Neuronal stem cell (in vitro differentiated cells): Measurements from ENCODE around the gene KLHL22.
"Not testable (repeated sequence)": the region's sequence is repeated elsewhere in the genome, so short reads cannot be mapped to it uniquely, and the experiment has no call there.

Experiments used
- DNase-seq: peaks from one replicate; pipeline ENCODE4 v3.0.0-alpha.2; 2013; ENCODE audit warnings: low spot score
- H2AFZ ChIP-seq: one replicate; pipeline ENCODE4 v1.6.1; 2013; ENCODE audit warnings: mild to moderate bottlenecking, low read length, inconsistent platforms
- H2AK5ac ChIP-seq: 2 replicates; pipeline ENCODE4 v1.6.1; 2013; ENCODE audit warnings: low read depth, mild to moderate bottlenecking, inconsistent platforms, low read length, moderate library complexity, mixed read lengths
- H2BK120ac ChIP-seq: 2 replicates; pipeline ENCODE4 v1.6.1; 2013; ENCODE audit warnings: low read depth, mild to moderate bottlenecking, inconsistent platforms, low read length, moderate library complexity, mixed read lengths
- H2BK12ac ChIP-seq: one replicate; pipeline ENCODE4 v1.6.1; 2013; ENCODE audit warnings: low read length, inconsistent platforms
- H2BK15ac ChIP-seq: 2 replicates; pipeline ENCODE4 v1.6.1; 2013; ENCODE audit warnings: mild to moderate bottlenecking, low read length, inconsistent platforms, mixed read lengths
- H2BK5ac ChIP-seq: one replicate; pipeline ENCODE4 v1.6.1; 2013; ENCODE audit warnings: inconsistent platforms, mild to moderate bottlenecking, low read length, moderate library complexity
- H3K14ac ChIP-seq: one replicate; pipeline ENCODE4 v1.6.1; 2013; ENCODE audit warnings: low read length, inconsistent platforms
- H3K18ac ChIP-seq: 2 replicates; pipeline ENCODE4 v1.6.1; 2013; ENCODE audit warnings: low read length, inconsistent platforms
- H3K23ac ChIP-seq: 2 replicates; pipeline ENCODE4 v1.6.1; 2013; ENCODE audit warnings: low read depth, mild to moderate bottlenecking, mixed read lengths, low read length, inconsistent platforms; ENCODE audit not compliant: poor library complexity
- H3K27ac ChIP-seq: replicated peaks from 3 replicates; pipeline ENCODE4 v1.5.1; 2013; ENCODE audit warnings: low read length, inconsistent platforms
- H3K27me3 ChIP-seq, 3 experiments: 2 replicates each; pipeline ENCODE4 v1.6.1; 2013; ENCODE audit warnings: low read length in 3 of 3, mild to moderate bottlenecking in 2 of 3, inconsistent platforms in 1 of 3, low read depth in 1 of 3, mixed read lengths in 1 of 3, moderate library complexity in 1 of 3; ENCODE audit not compliant: control insufficient read depth in 3 of 3, insufficient read depth in 3 of 3
- H3K36me3 ChIP-seq, 2 donors: replicated peaks in 1 of 2; 2 replicates each; pipeline ENCODE4 v1.6.1; 2013; ENCODE audit warnings: low read length in 2 of 2; ENCODE audit not compliant: control insufficient read depth in 2 of 2, insufficient read depth in 2 of 2
- H3K4ac ChIP-seq: 2 replicates; pipeline ENCODE4 v1.6.1; 2013; ENCODE audit warnings: inconsistent platforms, mild to moderate bottlenecking, low read length, moderate library complexity
- H3K4me1 ChIP-seq, 2 donors: 1 replicate in 1 of 2; 2 replicates in 1 of 2; pipeline ENCODE4 v1.6.1; 2013; ENCODE audit warnings: low read length in 2 of 2, low read depth in 1 of 2; ENCODE audit not compliant: control insufficient read depth in 2 of 2, insufficient read depth in 1 of 2
- H3K4me2 ChIP-seq: one replicate; pipeline ENCODE4 v1.6.1; 2013; ENCODE audit warnings: mild to moderate bottlenecking, low read length, inconsistent platforms; ENCODE audit not compliant: insufficient read depth, poor library complexity, severe bottlenecking
- H3K4me3 ChIP-seq, 2 donors: 2 replicates each; pipeline ENCODE4 v1.5.1; 2013; ENCODE audit warnings: low read length in 2 of 2, mild to moderate bottlenecking in 2 of 2, inconsistent platforms in 1 of 2, moderate library complexity in 1 of 2
- H3K79me1 ChIP-seq: one replicate; pipeline ENCODE4 v1.6.1; 2013; ENCODE audit warnings: low read depth, mild to moderate bottlenecking, inconsistent platforms, low read length, moderate library complexity
- H3K9ac ChIP-seq: one replicate; pipeline ENCODE4 v1.6.1; 2013; ENCODE audit warnings: mild to moderate bottlenecking, low read depth, low read length, inconsistent platforms; ENCODE audit not compliant: poor library complexity
- H3K9me3 ChIP-seq, 2 donors: replicated peaks in 1 of 2; 2 replicates each; pipeline versions ENCODE3 to v1.6.1; 2013; ENCODE audit warnings: low read length in 2 of 2, mild to moderate bottlenecking in 2 of 2, inconsistent platforms in 1 of 2, low read depth in 1 of 2, mixed read lengths in 1 of 2, moderate library complexity in 1 of 2; ENCODE audit not compliant: control insufficient read depth in 2 of 2, insufficient read depth in 1 of 2
- H4K8ac ChIP-seq: one replicate; pipeline ENCODE4 v1.6.1; 2013; ENCODE audit warnings: low read depth, mild to moderate bottlenecking, inconsistent platforms, low read length, moderate library complexity
- H4K91ac ChIP-seq: one replicate; pipeline ENCODE4 v1.6.1; 2013; ENCODE audit warnings: low read length, low read depth, mild to moderate bottlenecking, inconsistent platforms; ENCODE audit not compliant: poor library complexity
- WGBS, 2 donors: extraction: QIAGEN DNeasy Blood & Tissue Kit; methylation state at CpG; one replicate each; pipeline ENCODE4 v1.1.7; 2013; ENCODE audit warnings: missing lambda C conversion rate in 2 of 2, mixed read lengths in 1 of 2; ENCODE audit not compliant: insufficient read length in 2 of 2, insufficient replicate concordance in 1 of 2; ENCODE audit errors: extremely low coverage in 2 of 2; 5-methylcytosine and 5-hydroxymethylcytosine counted together

Gene KLHL22

DNA sequence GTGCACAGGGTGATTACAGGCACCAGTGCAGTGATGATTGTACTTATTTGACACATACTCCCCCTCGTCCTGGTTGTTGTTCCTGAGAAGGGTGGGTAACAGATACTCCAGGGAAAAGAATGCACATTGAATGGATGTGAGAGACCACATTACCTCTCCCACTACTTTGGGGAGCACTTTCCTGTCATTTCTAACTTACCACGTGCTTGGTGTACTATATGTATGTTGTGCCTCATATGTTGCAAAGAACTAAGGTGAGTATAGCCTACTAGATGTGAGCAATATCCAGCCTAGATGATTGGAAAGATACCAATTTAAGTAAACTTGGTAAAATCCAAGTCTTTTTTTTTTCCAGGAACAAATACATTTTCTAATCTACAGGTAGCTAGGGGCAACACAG lies 43.7 kb downstream of the KLHL22 start:
- no peak overlapping the region for H3K4me3 ChIP-seq
- H2BK120ac ChIP-seq, result no peak overlapping the region
- no peaks in the 10 kb centered on the region for H3K79me1 ChIP-seq
- H2BK12ac ChIP-seq, result no peak overlapping the region
- H3K27me3 ChIP-seq, result no peaks in the 10 kb centered on the region
- H3K27ac ChIP-seq, result no peak overlapping the region
- H3K18ac ChIP-seq, result no peak overlapping the region
- no peak overlapping the region for H2BK5ac ChIP-seq
- no peak overlapping the region for H3K4me2 ChIP-seq
- no peaks in the 10 kb centered on the region for H3K9me3 ChIP-seq
- H3K14ac ChIP-seq, result no peak overlapping the region
- peaks cover 2 to 3% of the 10 kb centered on the region in 2 donors for H3K4me1 ChIP-seq
- no peak overlapping the region for H3K9ac ChIP-seq
- H2AK5ac ChIP-seq, result no peak overlapping the region
- no peak overlapping the region for H4K91ac ChIP-seq
- no peak overlapping the region for H3K4ac ChIP-seq
- DNase-seq, result no peak
- WGBS, 2 donors, result no CpG with 5 or more reads among the region's 2 CpGs
- peaks cover 1 to 65% of the 10 kb centered on the region in 2 donors for H3K36me3 ChIP-seq
- H2BK15ac ChIP-seq, result no peak overlapping the region
- H2AFZ ChIP-seq, result no peak overlapping the region
- H4K8ac ChIP-seq, result no peak overlapping the region
- H3K23ac ChIP-seq, result no peak overlapping the region

- H3K36me3 ChIP-seq, result peaks cover 6 to 67% of the 10 kb centered on the region in 2 donors
- not testable (repeated sequence) for H3K27me3 ChIP-seq, H2AFZ ChIP-seq, H2BK5ac ChIP-seq, H4K8ac ChIP-seq, H3K27ac ChIP-seq, H3K9ac ChIP-seq, DNase-seq, H3K79me1 ChIP-seq, H3K4me3 ChIP-seq, H2BK120ac ChIP-seq, H2AK5ac ChIP-seq, H3K4me2 ChIP-seq, H3K4me1 ChIP-seq, H3K4ac ChIP-seq, H3K14ac ChIP-seq, H4K91ac ChIP-seq, H2BK15ac ChIP-seq, H3K9me3 ChIP-seq, H3K18ac ChIP-seq, H2BK12ac ChIP-seq
- no CpG with 5 or more reads among the region's 15 CpGs for WGBS, 2 donors
- peak overlapping the region; percentile 13 for H3K23ac ChIP-seq
Observed at GRCh38 chr22:20451129-20451778, 44.3 kb downstream of the KLHL22 start.

- no CpG with 5 or more reads among the region's 1 CpG for WGBS, 2 donors
- H4K91ac ChIP-seq, result no peak overlapping the region
- H3K4me3 ChIP-seq, result no peak overlapping the region
- H3K27me3 ChIP-seq, result no peaks in the 10 kb centered on the region
- no peaks in the 10 kb centered on the region for H3K9me3 ChIP-seq
- H3K79me1 ChIP-seq, result peaks cover 2% of the 10 kb centered on the region
- no peak overlapping the region for H4K8ac ChIP-seq
- H3K18ac ChIP-seq, result no peak overlapping the region
- H3K14ac ChIP-seq, result no peak overlapping the region
- no peak overlapping the region for H2BK5ac ChIP-seq
- H3K9ac ChIP-seq, result no peak overlapping the region
- no peak overlapping the region for H2AK5ac ChIP-seq
- H3K4ac ChIP-seq, result no peak overlapping the region
- H2BK120ac ChIP-seq, result no peak overlapping the region
- H2AFZ ChIP-seq, result no peak overlapping the region
- H3K36me3 ChIP-seq, result peaks cover 12 to 68% of the 10 kb centered on the region in 2 donors
- H3K4me1 ChIP-seq, result no peaks in the 10 kb centered on the region
- DNase-seq, result no peak
- H2BK12ac ChIP-seq, result no peak overlapping the region
- no peak overlapping the region for H3K27ac ChIP-seq
- no peak overlapping the region for H3K4me2 ChIP-seq
- H2BK15ac ChIP-seq, result no peak overlapping the region
- H3K23ac ChIP-seq, result no peak overlapping the region
Observed at GRCh38 chr22:20450551-20450906, 45.1 kb downstream of the KLHL22 start.

DNA sequence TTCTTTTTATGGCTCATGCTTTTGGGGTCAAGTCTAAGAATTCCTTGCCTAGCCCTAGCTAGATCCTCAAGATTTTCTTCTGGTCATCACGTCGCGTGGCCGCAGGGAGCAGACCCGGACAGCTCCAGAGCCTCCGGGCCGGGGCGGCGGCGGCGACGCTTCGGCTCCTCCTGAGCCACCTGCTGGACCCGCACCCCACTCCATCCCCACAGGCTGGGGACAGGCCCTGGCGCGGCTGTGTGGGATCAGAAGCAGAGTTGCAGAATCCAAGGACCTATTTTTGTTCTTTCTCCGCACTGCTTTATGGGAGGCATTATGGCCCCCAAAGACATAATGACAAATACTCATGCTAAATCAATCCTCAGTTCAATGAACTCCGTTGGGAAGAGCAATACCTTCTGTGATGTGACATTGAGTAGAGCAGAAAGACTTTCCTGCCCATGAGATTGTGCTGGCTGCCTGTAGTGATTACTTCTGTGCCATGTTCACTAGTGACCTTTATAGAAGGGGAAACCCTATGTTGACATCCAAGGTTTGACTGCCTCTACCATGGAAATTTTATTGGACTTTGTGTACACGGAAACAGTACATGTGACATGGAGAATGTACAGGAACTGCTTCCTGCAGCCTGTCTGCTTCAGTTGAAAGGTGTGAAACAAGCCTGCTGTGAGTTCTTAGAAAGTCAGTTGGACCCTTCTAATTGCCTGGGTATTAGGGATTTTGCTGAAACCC lies 45.6 kb downstream of the KLHL22 start:
- no peak overlapping the region for H3K4ac ChIP-seq
- H3K4me3 ChIP-seq, result no peak overlapping the region
- H2BK15ac ChIP-seq, result no peak overlapping the region
- no CpG with 5 or more reads among the region's 19 CpGs for WGBS, 2 donors
- no peak overlapping the region for H3K23ac ChIP-seq
- H2AFZ ChIP-seq, result no peak overlapping the region
- H3K79me1 ChIP-seq, result peaks cover 2% of the 10 kb centered on the region
- no peak overlapping the region for H2BK5ac ChIP-seq
- H4K91ac ChIP-seq, result no peak overlapping the region
- no peak overlapping the region for H2AK5ac ChIP-seq
- H3K9ac ChIP-seq, result no peak overlapping the region
- no peaks in the 10 kb centered on the region for H3K9me3 ChIP-seq
- peaks cover 13 to 65% of the 10 kb centered on the region in 2 donors for H3K36me3 ChIP-seq
- no peak overlapping the region for H3K27ac ChIP-seq
- H2BK12ac ChIP-seq, result no peak overlapping the region
- no peak overlapping the region for H2BK120ac ChIP-seq
- H3K4me1 ChIP-seq, result no peaks in the 10 kb centered on the region
- H3K14ac ChIP-seq, result no peak overlapping the region
- no peak overlapping the region for H3K18ac ChIP-seq
- DNase-seq, result no peak
- H4K8ac ChIP-seq, result no peak overlapping the region
- no peak overlapping the region for H3K4me2 ChIP-seq
- H3K27me3 ChIP-seq, result no peaks in the 10 kb centered on the region
